Measurements from ENCODE around the gene CUEDC2.
"Not testable (repeated sequence)": the region's sequence is repeated elsewhere in the genome, so short reads cannot be mapped to it uniquely, and the experiment has no call there.

Gene CUEDC2

GRCh38 chr10:102454662-102455487 lies 22.5 kb upstream of the CUEDC2 start:
- DNase-seq (ENCODE audit: low read depth): not testable (repeated sequence)

GRCh38 chr10:102453502-102453901 lies 21.1 kb upstream of the CUEDC2 start:
- DNase-seq (ENCODE audit: low read depth): no peak

GRCh38 chr10:102452672-102453340 lies 20.4 kb upstream of the CUEDC2 start:
- DNase-seq (ENCODE audit: low read depth): peak; percentile 77

- DNase-seq (ENCODE audit: low read depth): no peak
Measured at GRCh38 chr10:102451105-102451969, 19.0 kb upstream of the CUEDC2 start, which contains the start of gene C10orf95. Gene C10orf95, minus strand, starts transcription at chr10:102451543. Its CDS starts 450 bp downstream, at chr10:102451093.

GRCh38 chr10:102450374-102451104 lies 18.2 kb upstream of the CUEDC2 start:
- DNase-seq (ENCODE audit: low read depth): no peak

GRCh38 chr10:102450124-102450373 lies 17.7 kb upstream of the CUEDC2 start:
- DNase-seq (ENCODE audit: low read depth): no peak

- no peak for DNase-seq (ENCODE audit: low read depth)
Measured at GRCh38 chr10:102449321-102450123, 17.1 kb upstream of the CUEDC2 start.

- no peak for DNase-seq (ENCODE audit: low read depth)
Measured at GRCh38 chr10:102444851-102445250, 12.5 kb upstream of the CUEDC2 start.

GRCh38 chr10:102438374-102438773 lies 6.0 kb upstream of the CUEDC2 start:
- no peak for DNase-seq (ENCODE audit: low read depth)

- DNase-seq (ENCODE audit: low read depth): no peak
Measured at GRCh38 chr10:102437515-102437914, 5.1 kb upstream of the CUEDC2 start.

- no peak for DNase-seq (ENCODE audit: low read depth)
Measured at GRCh38 chr10:102436312-102436711, 3.9 kb upstream of the CUEDC2 start.

- DNase-seq (ENCODE audit: low read depth): no peak
Measured at GRCh38 chr10:102435529-102436233, 3.3 kb upstream of the CUEDC2 start.

- DNase-seq (ENCODE audit: low read depth): no peak
Measured at GRCh38 chr10:102435133-102435497, 2.7 kb upstream of the CUEDC2 start.

- no peak for DNase-seq (ENCODE audit: low read depth)
Measured at GRCh38 chr10:102434394-102435132, 2.2 kb upstream of the CUEDC2 start.

- no peak for DNase-seq (ENCODE audit: low read depth)
Measured at GRCh38 chr10:102433619-102434046, 1.3 kb upstream of the CUEDC2 start.

GRCh38 chr10:102431452-102432124 lies 786 bp downstream of the CUEDC2 start:
- DNase-seq (ENCODE audit: low read depth): no peak

GRCh38 chr10:102429468-102429867 lies 2.9 kb downstream of the CUEDC2 start:
- DNase-seq (ENCODE audit: low read depth): no peak

- no peak for DNase-seq (ENCODE audit: low read depth)
Measured at GRCh38 chr10:102426803-102427287, 5.5 kb downstream of the CUEDC2 start.

GRCh38 chr10:102425444-102425843 lies 6.9 kb downstream of the CUEDC2 start:
- DNase-seq (ENCODE audit: low read depth): no peak
